GM23338 (cell line): ENCODE measurements around the gene DCST1. TPM values are rescaled to one million over a fixed set of nuclear protein-coding genes. Genes with fewer than 3 reads are reported as not detected.

Experiments used
- ATAC-seq: fragments of 200-7000 bp; cut with Tn5 transposase; 3 replicates; pipeline ENCODE4 v1.9.1; 2020
- DNase-seq: peaks from one replicate; pipeline ENCODE4 v3.0.0-alpha.2; 2015; ENCODE audit warnings: low spot score
- H2AFZ ChIP-seq: fragments of 200-600 bp; sonication (generic); 2 replicates; pipeline ENCODE4 v1.8.0; 2016; ENCODE audit warnings: antibody characterized with exemption, mild to moderate bottlenecking, moderate library complexity
- H3F3A ChIP-seq: fragments of 200-600 bp; sonication (generic); replicated peaks from 2 replicates; pipeline ENCODE4 v1.8.0; 2017; ENCODE audit warnings: antibody characterized with exemption, mixed run types, low read depth
- H3K27ac ChIP-seq: fragments of 200-600 bp; sonication (generic); 2 replicates; pipeline ENCODE4 v1.6.1; 2016; ENCODE audit warnings: low read depth
- H3K27me3 ChIP-seq: fragments of 200-600 bp; sonication (generic); 2 replicates; pipeline ENCODE4 v1.8.0; 2016; ENCODE audit warnings: mild to moderate bottlenecking, mixed run types, moderate library complexity; ENCODE audit not compliant: insufficient read depth
- H3K36me3 ChIP-seq: fragments of 200-600 bp; sonication (generic); 2 replicates; pipeline ENCODE4 v1.8.0; 2016; ENCODE audit warnings: mild to moderate bottlenecking; ENCODE audit not compliant: insufficient read depth
- H3K4me1 ChIP-seq: fragments of 200-600 bp; sonication (generic); 2 replicates; pipeline ENCODE4 v1.8.0; 2016; ENCODE audit warnings: mild to moderate bottlenecking, moderate library complexity; ENCODE audit not compliant: insufficient read depth
- H3K4me2 ChIP-seq: fragments of 200-600 bp; sonication (generic); 2 replicates; pipeline ENCODE4 v1.7.1; 2017; ENCODE audit warnings: mixed run types
- H3K4me3 ChIP-seq: fragments of 200-600 bp; sonication (generic); 2 replicates; pipeline ENCODE4 v1.6.1; 2016; ENCODE audit warnings: mixed run types
- H3K79me2 ChIP-seq: fragments of 200-600 bp; sonication (generic); replicated peaks from 2 replicates; pipeline ENCODE4 v1.8.0; 2017; ENCODE audit warnings: mild to moderate bottlenecking; ENCODE audit not compliant: insufficient read depth
- H3K9me2 ChIP-seq: fragments of 200-600 bp; sonication (generic); 2 replicates; pipeline ENCODE4 v1.8.0; 2017; ENCODE audit not compliant: insufficient read depth
- H4K20me1 ChIP-seq: fragments of 200-600 bp; sonication (generic); replicated peaks from 2 replicates; pipeline ENCODE4 v1.8.0; 2017; ENCODE audit warnings: mild to moderate bottlenecking; ENCODE audit not compliant: insufficient read depth
- H3K27ac Mint-ChIP-seq: 2 replicates; pipeline ENCODE4 v1.8.0; 2020; ENCODE audit warnings: inconsistent platforms, mild to moderate bottlenecking, moderate library complexity, mixed read lengths
- H3K27me3 Mint-ChIP-seq: 3 replicates; pipeline ENCODE4 v1.8.0; 2022; ENCODE audit warnings: low read depth, mild to moderate bottlenecking, moderate library complexity, mixed read lengths, inconsistent platforms; ENCODE audit not compliant: insufficient read depth, poor library complexity
- H3K36me3 Mint-ChIP-seq: 3 replicates; pipeline ENCODE4 v1.8.0; 2021; ENCODE audit warnings: low read depth, mild to moderate bottlenecking, inconsistent platforms, moderate library complexity, mixed read lengths
- H3K4me1 Mint-ChIP-seq: 3 replicates; pipeline ENCODE4 v1.8.0; 2020; ENCODE audit warnings: mild to moderate bottlenecking, inconsistent platforms, mixed read lengths
- H3K4me3 Mint-ChIP-seq: 3 replicates; pipeline ENCODE4 v1.8.0; 2021; ENCODE audit warnings: moderate library complexity, mild to moderate bottlenecking, inconsistent platforms, mixed read lengths
- H3K9me3 Mint-ChIP-seq: 3 replicates; pipeline ENCODE4 v1.8.0; 2020; ENCODE audit warnings: moderate library complexity, mild to moderate bottlenecking, inconsistent platforms, mixed read lengths
- EZH2phosphoT487 ChIP-seq: fragments of 200-600 bp; sonication (generic); IDR thresholded peaks from one replicate; pipeline ENCODE4 v1.8.1; 2018; ENCODE audit warnings: antibody characterized with exemption; ENCODE audit not compliant: unreplicated experiment
- JUNB ChIP-seq: IDR thresholded peaks from one replicate; pipeline ENCODE4 v1.6.1; 2016; ENCODE audit warnings: antibody characterized with exemption; ENCODE audit not compliant: unreplicated experiment
- NANOG ChIP-seq: IDR thresholded peaks from 2 replicates; pipeline ENCODE4 v1.6.1; 2016; ENCODE audit warnings: antibody characterized with exemption, borderline replicate concordance
- POLR2AphosphoS5 ChIP-seq: IDR thresholded peaks from 2 replicates; pipeline ENCODE4 v1.6.1; 2016; ENCODE audit warnings: antibody characterized with exemption, low read depth
- ZNF114 ChIP-seq: fragments of 250-450 bp; sonication (Bioruptor Pico); IDR thresholded peaks from 2 replicates; pipeline ENCODE4 v1.5.0; 2020; ENCODE audit warnings: mild to moderate bottlenecking, moderate library complexity
- polyA plus RNA-seq: library from polyadenylated mRNA; unstranded; fragments of >200 nt; fragmentation: Nextera tagmentation; extraction: Ambion mirVana; gene quantifications from 2 replicates; pipeline ENCODE4 v1.2.1, GENCODE V29; 2016
- total RNA-seq: library from RNA; depleted of rRNA; stranded (reverse); fragments of >200 nt; shearing (Covaris generic); gene quantifications from 2 replicates; pipeline ENCODE4 v1.2.3, GENCODE V29; 2014
- TF ChIP-seq, protein P1 (sequence below): fragments of 250-450 bp; sonication (Bioruptor Pico); IDR thresholded peaks from 2 replicates; pipeline ENCODE4 v1.5.0; 2020; ENCODE audit warnings: mild to moderate bottlenecking, moderate library complexity
- TF ChIP-seq, protein P2 (sequence below), 2 experiments: fragments of 200-600 bp in 1 of 2; sonication (generic) in 1 of 2; conservative IDR thresholded peaks; 2 replicates each; pipeline versions ENCODE4 v1.5.1 to v1.6.1; 2016 to 2017; ENCODE audit warnings: antibody characterized with exemption in 2 of 2, low read depth in 2 of 2, mild to moderate bottlenecking in 2 of 2, moderate library complexity in 1 of 2

Gene DCST1
- total and polyA plus RNA-seq, 2 experiments from 2014 or later, result not detected

DNA sequence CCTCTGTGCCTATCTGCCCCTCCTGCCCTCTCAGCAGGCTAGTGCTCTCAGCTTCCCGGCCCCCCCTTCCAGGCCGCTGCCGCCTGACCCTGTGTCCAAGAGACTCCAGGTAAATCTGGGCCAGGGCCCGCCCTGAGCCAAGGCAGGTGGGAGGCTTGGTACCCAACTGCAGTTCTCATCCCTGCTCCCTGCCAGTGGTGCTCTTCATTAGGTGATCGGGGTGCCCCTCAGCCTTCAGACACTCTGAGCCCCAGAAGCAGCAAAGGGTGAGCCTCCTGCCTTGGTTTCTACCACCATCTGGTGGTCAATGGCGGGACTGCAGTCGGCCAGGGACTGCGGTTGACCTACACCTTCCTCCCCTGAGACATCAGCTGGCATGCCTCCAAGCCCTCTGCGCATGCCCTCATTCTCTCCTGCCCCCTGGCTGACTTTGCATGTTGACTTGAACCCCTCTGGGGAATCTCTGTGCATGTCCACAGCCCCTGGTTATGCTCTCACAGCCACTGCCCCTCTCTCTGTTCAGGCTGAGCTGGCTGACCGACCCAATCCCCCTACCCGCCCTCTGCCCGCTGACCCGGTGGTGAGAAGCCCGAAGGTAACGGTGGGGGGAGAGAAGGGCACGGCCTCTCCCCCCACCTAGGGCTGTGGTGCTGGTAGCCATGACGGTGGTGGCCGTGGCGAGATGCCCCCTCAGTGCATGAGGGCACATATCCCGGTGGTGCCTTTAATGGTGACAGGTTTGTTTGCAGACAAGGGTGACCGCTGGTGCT, 27.9 kb downstream of the DCST1 start:
- H3K27me3 ChIP-seq, result peaks cover 6% of the 10 kb centered on the region; the same call in 1 of the 2 replicates
- peaks cover 19% of the 10 kb centered on the region for H4K20me1 ChIP-seq
- no peak overlapping the region for H2AFZ ChIP-seq
- H3K4me1 ChIP-seq, result peaks cover 16% of the 10 kb centered on the region
- peaks cover 8% of the 10 kb centered on the region for H3K27me3 Mint-ChIP-seq
- DNase-seq, result peak; percentile 94
- no peak overlapping the region for H3K27ac Mint-ChIP-seq
- peak overlapping the region; percentile 97 for H3K4me3 ChIP-seq
- peaks cover 11% of the 10 kb centered on the region; the same call in 1 of the 3 replicates for H3K36me3 Mint-ChIP-seq
- peaks cover 16% of the 10 kb centered on the region for H3F3A ChIP-seq
- H3K9me2 ChIP-seq, result no peaks in the 10 kb centered on the region
- no peaks in the 10 kb centered on the region for H3K9me3 Mint-ChIP-seq
- peak overlapping the region; percentile 63 for H3K4me3 Mint-ChIP-seq
- H3K36me3 ChIP-seq, result no peaks in the 10 kb centered on the region
- H3K79me2 ChIP-seq, result peaks cover 14% of the 10 kb centered on the region
- TF ChIP-seq JUNB (no peak), NANOG (no peak), ZNF114 (CRISPR knock-in tag) (no peak), EZH2phosphoT487 (no peak), POLR2AphosphoS5 (no peak)
- TF ChIP-seq, protein P1, sequence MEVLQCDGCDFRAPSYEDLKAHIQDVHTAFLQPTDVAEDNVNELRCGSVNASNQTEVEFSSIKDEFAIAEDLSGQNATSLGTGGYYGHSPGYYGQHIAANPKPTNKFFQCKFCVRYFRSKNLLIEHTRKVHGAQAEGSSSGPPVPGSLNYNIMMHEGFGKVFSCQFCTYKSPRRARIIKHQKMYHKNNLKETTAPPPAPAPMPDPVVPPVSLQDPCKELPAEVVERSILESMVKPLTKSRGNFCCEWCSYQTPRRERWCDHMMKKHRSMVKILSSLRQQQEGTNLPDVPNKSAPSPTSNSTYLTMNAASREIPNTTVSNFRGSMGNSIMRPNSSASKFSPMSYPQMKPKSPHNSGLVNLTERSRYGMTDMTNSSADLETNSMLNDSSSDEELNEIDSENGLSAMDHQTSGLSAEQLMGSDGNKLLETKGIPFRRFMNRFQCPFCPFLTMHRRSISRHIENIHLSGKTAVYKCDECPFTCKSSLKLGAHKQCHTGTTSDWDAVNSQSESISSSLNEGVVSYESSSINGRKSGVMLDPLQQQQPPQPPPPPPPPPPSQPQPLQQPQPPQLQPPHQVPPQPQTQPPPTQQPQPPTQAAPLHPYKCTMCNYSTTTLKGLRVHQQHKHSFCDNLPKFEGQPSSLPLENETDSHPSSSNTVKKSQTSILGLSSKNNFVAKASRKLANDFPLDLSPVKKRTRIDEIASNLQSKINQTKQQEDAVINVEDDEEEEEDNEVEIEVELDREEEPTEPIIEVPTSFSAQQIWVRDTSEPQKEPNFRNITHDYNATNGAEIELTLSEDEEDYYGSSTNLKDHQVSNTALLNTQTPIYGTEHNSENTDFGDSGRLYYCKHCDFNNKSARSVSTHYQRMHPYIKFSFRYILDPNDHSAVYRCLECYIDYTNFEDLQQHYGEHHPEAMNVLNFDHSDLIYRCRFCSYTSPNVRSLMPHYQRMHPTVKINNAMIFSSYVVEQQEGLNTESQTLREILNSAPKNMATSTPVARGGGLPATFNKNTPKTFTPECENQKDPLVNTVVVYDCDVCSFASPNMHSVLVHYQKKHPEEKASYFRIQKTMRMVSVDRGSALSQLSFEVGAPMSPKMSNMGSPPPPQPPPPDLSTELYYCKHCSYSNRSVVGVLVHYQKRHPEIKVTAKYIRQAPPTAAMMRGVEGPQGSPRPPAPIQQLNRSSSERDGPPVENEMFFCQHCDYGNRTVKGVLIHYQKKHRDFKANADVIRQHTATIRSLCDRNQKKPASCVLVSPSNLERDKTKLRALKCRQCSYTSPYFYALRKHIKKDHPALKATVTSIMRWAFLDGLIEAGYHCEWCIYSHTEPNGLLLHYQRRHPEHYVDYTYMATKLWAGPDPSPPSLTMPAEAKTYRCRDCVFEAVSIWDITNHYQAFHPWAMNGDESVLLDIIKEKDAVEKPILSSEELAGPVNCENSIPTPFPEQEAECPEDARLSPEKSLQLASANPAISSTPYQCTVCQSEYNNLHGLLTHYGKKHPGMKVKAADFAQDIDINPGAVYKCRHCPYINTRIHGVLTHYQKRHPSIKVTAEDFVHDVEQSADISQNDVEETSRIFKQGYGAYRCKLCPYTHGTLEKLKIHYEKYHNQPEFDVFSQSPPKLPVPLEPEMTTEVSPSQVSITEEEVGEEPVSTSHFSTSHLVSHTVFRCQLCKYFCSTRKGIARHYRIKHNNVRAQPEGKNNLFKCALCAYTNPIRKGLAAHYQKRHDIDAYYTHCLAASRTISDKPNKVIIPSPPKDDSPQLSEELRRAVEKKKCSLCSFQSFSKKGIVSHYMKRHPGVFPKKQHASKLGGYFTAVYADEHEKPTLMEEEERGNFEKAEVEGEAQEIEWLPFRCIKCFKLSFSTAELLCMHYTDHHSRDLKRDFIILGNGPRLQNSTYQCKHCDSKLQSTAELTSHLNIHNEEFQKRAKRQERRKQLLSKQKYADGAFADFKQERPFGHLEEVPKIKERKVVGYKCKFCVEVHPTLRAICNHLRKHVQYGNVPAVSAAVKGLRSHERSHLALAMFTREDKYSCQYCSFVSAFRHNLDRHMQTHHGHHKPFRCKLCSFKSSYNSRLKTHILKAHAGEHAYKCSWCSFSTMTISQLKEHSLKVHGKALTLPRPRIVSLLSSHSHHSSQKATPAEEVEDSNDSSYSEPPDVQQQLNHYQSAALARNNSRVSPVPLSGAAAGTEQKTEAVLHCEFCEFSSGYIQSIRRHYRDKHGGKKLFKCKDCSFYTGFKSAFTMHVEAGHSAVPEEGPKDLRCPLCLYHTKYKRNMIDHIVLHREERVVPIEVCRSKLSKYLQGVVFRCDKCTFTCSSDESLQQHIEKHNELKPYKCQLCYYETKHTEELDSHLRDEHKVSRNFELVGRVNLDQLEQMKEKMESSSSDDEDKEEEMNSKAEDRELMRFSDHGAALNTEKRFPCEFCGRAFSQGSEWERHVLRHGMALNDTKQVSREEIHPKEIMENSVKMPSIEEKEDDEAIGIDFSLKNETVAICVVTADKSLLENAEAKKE (CRISPR knock-in tag), result no peak
- TF ChIP-seq, protein P2, sequence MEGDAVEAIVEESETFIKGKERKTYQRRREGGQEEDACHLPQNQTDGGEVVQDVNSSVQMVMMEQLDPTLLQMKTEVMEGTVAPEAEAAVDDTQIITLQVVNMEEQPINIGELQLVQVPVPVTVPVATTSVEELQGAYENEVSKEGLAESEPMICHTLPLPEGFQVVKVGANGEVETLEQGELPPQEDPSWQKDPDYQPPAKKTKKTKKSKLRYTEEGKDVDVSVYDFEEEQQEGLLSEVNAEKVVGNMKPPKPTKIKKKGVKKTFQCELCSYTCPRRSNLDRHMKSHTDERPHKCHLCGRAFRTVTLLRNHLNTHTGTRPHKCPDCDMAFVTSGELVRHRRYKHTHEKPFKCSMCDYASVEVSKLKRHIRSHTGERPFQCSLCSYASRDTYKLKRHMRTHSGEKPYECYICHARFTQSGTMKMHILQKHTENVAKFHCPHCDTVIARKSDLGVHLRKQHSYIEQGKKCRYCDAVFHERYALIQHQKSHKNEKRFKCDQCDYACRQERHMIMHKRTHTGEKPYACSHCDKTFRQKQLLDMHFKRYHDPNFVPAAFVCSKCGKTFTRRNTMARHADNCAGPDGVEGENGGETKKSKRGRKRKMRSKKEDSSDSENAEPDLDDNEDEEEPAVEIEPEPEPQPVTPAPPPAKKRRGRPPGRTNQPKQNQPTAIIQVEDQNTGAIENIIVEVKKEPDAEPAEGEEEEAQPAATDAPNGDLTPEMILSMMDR (conservative IDR thresholded peaks at IDR 0.05; ENCODE audit: low read depth in 2 of 2), result peak; percentile 86 to 100
- peak; percentile 55 for ATAC-seq
- H3K4me1 Mint-ChIP-seq, result peaks cover 27% of the 10 kb centered on the region
- peak overlapping the region; percentile 94 for H3K4me2 ChIP-seq
- no peak overlapping the region for H3K27ac ChIP-seq
